ENCODE measurements around the gene GET4. TPM values are rescaled to one million over a fixed set of nuclear protein-coding genes. Genes with fewer than 3 reads are reported as not detected.

GET4 gene
- 10 to 100 TPM; 13.2 to 16.3 TPM for total RNA-seq
- long read RNA-seq, donor 1, transcript GET4-201 (9 exons, 2,090 nt): major isoform, 12 of 15 reads
- long read RNA-seq, donor 1, partial matches to known transcripts: 1 of 15 reads
- long read RNA-seq, donor 1, other reads (novel, unspliced or antisense): 2 of 15 reads
- long read RNA-seq, donor 2, transcript GET4-201 (9 exons, 2,090 nt): major isoform, 92 of 107 reads
- long read RNA-seq, donor 2, partial matches to known transcripts: 6 of 107 reads
- long read RNA-seq, donor 2, other reads (novel, unspliced or antisense): 9 of 107 reads

- intact Hi-C loops (cut with DNase I): loop anchor here in 1 of 2 donors (5.0 kb wide), 1 partner anchor 764 kb away; no protein-coding TSS in a partner anchor
- DNase-seq (ENCODE audit: low spot score): peak; percentile 99
Observed at GRCh38 chr7:876077-876971, at the start of gene GET4. Gene GET4, plus strand, starts transcription at chr7:876554. Its CDS starts 92 bp downstream, at chr7:876646.

GRCh38 chr7:828793-829561 is 47.4 kb upstream of the GET4 start:
- intact Hi-C loops (cut with DNase I): loop anchor here in 1 of 2 donors (5.0 kb wide), 1 partner anchor 42 kb away; no protein-coding TSS in a partner anchor
- no peak for DNase-seq (ENCODE audit: low spot score)

GRCh38 chr7:830069-830468 is 46.3 kb upstream of the GET4 start:
- intact Hi-C loops (cut with DNase I): no loop called here
- no peak for DNase-seq (ENCODE audit: low spot score)

- intact Hi-C loops (cut with DNase I): no loop called here
- no peak for DNase-seq (ENCODE audit: low spot score)
Observed at GRCh38 chr7:831596-832166, 44.7 kb upstream of the GET4 start.

GRCh38 chr7:832167-832967 is 44.0 kb upstream of the GET4 start, which contains the start of gene SUN1:
Gene SUN1, plus strand, starts transcription at chr7:832476. Its CDS starts 49 bp downstream, at chr7:832525.
- intact Hi-C loops (cut with DNase I): no loop called here

GRCh38 chr7:832968-833424 is 43.4 kb upstream of the GET4 start:
- intact Hi-C loops (cut with DNase I): no loop called here
- DNase-seq (ENCODE audit: low spot score): peak; percentile 25

More at GRCh38 chr7:832167-832967, 44.0 kb upstream of the GET4 start, which contains the start of gene SUN1:
- DNase-seq (ENCODE audit: low spot score): peak; percentile 77

- intact Hi-C loops (cut with DNase I): loop anchor here in 1 of 2 donors (2.0 kb wide), 1 partner anchor 45 kb away; no protein-coding TSS in a partner anchor
Observed at GRCh38 chr7:833601-834258, 42.6 kb upstream of the GET4 start.

GRCh38 chr7:834277-834676 is 42.1 kb upstream of the GET4 start:
- DNase-seq (ENCODE audit: low spot score): no peak
- intact Hi-C loops (cut with DNase I): loop anchor here in 1 of 2 donors (2.0 kb wide), 1 partner anchor 45 kb away; no protein-coding TSS in a partner anchor

More at GRCh38 chr7:833601-834258, 42.6 kb upstream of the GET4 start:
- peak; percentile 19 for DNase-seq (ENCODE audit: low spot score)

GRCh38 chr7:835021-835420 is 41.3 kb upstream of the GET4 start:
- no peak for DNase-seq (ENCODE audit: low spot score)
- intact Hi-C loops (cut with DNase I): loop anchor here in 1 of 2 donors (2.0 kb wide), 1 partner anchor 46 kb away; no protein-coding TSS in a partner anchor

GRCh38 chr7:835485-836401 is 40.6 kb upstream of the GET4 start:
- DNase-seq (ENCODE audit: low spot score): no peak
- intact Hi-C loops (cut with DNase I): loop anchor here in 1 of 2 donors (2.0 kb wide), 1 partner anchor 47 kb away; no protein-coding TSS in a partner anchor

- intact Hi-C loops (cut with DNase I): no loop called here
Observed at GRCh38 chr7:836429-836828, 39.9 kb upstream of the GET4 start.

GRCh38 chr7:837001-837400 is 39.4 kb upstream of the GET4 start:
- intact Hi-C loops (cut with DNase I): no loop called here

More at GRCh38 chr7:836429-836828, 39.9 kb upstream of the GET4 start:
- no peak for DNase-seq (ENCODE audit: low spot score)

GRCh38 chr7:840001-840600 is 36.3 kb upstream of the GET4 start:
- peak; percentile 46 for DNase-seq (ENCODE audit: low spot score)
- intact Hi-C loops (cut with DNase I): no loop called here

More at GRCh38 chr7:837001-837400, 39.4 kb upstream of the GET4 start:
- DNase-seq (ENCODE audit: low spot score): no peak

GRCh38 chr7:841943-842342 is 34.4 kb upstream of the GET4 start:
- intact Hi-C loops (cut with DNase I): no loop called here
- no peak for DNase-seq (ENCODE audit: low spot score)

- intact Hi-C loops (cut with DNase I): no loop called here
- no peak for DNase-seq (ENCODE audit: low spot score)
Observed at GRCh38 chr7:842431-843031, 33.8 kb upstream of the GET4 start.

Data from posterior vena cava (tissue), 2 donors.